Head of caudate nucleus (tissue), 42 donors: ENCODE data around the gene FZR1.
"Not testable (repeated sequence)": the region's sequence is repeated elsewhere in the genome, so short reads cannot be mapped to it uniquely, and the experiment has no call there.

Experiments used
- DNase-seq, 42 donors: peaks; one replicate each; pipeline versions ENCODE4 v3.0.0 to v3.0.0-alpha.2; 2020 to 2021; ENCODE audit warnings: mixed read lengths in 7 of 42
- intact Hi-C: fragments of 100-400 bp; cut with DNase I; formaldehyde crosslinking; loops from one replicate; pipeline ENCODE4 v1.15.0; 2022

FZR1 gene

GRCh38 chr19:3575949-3576673 lies 70.0 kb downstream of the FZR1 start:
- intact Hi-C loops: loop anchor here (5.0 kb wide), 1 partner anchor 46 kb away; no protein-coding TSS in a partner anchor
- no peak for DNase-seq

DNA sequence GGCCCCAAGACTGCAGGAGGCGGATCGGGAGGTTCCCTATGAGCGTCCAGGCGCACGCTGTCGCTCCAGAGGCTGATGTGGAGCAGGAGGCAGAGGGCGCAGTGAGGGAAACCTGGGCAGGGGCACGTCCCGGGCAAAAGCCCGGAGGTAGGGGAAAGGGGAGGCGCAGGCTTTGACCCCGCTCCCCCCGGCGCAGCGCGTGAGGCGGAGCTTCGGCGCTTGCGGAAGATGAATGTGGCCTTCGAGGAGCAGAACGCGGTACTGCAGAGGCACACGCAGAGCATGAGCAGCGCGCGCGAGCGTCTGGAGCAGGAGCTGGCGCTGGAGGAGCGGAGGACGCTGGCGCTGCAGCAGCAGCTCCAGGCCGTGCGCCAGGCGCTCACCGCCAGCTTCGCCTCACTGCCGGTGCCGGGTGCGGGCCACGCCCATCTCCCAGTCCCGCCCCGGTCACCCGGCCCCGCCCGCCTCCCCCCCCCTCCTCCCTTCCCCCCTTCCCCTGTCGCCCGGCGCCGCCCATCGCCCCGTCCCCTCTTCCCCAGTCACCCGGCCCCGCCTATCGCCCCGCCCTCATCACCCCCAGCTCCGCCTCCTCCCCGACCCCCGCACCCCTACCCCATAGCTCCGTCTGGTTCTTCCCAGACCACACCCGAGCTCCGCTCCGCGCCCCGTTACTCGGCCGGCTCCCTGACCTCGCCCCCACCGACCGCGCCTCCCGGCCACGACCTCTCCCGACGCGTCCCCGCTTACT lies 70.8 kb downstream of the FZR1 start:
- DNase-seq: peak in 41 of 42 donors; percentile 28 to 86 (median 74)
- intact Hi-C loops: loop anchor here (5.0 kb wide), 1 partner anchor 45 kb away; no protein-coding TSS in a partner anchor

DNA sequence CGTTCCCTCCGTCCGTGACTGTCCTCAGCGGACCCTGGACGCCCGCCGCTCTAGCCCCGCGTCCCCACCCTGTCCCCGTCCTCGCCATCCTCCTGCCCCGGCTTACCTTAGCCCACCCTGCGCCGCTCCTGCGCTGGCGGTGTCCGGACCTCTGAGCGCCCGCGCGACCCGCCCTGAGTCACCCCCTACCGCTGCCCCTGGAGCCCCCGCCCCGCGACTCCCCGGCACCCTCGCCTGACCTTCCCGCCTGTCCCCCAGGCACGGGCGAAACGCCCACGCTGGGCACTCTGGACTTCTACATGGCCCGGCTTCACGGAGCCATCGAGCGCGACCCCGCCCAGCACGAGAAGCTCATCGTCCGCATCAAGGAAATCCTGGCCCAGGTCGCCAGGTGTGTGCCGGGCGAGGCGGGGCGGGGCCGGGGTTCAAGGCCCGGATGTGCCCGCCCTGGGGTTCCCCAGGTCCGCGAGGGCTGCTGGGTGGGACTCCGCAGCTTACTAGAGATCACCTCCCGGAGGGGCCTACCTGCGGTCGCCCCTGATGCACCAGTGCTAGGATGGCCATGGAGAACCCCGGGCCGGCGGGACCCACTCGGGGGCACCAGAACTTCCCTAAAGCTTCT lies 71.7 kb downstream of the FZR1 start:
- intact Hi-C loops: loop anchor here (5.0 kb wide), 1 partner anchor 44 kb away; no protein-coding TSS in a partner anchor
- no peak for DNase-seq

- intact Hi-C loops: loop anchor here (5.0 kb wide), 1 partner anchor 44 kb away; no protein-coding TSS in a partner anchor
- DNase-seq: no peak
These were observed 72.3 kb downstream of the FZR1 start for GRCh38 chr19:3578390-3578789.

- intact Hi-C loops: no loop called here
These were observed 74.2 kb downstream of the FZR1 start for GRCh38 chr19:3580156-3580934.

GRCh38 chr19:3581792-3582191 lies 75.7 kb downstream of the FZR1 start:
- intact Hi-C loops, DNase-seq: not testable (repeated sequence)

More at GRCh38 chr19:3580156-3580934, 74.2 kb downstream of the FZR1 start:
- peak in 5 of 42 donors; percentile 30 to 60 (median 41) for DNase-seq

GRCh38 chr19:3584036-3584802 lies 78.1 kb downstream of the FZR1 start:
- DNase-seq, intact Hi-C loops: not testable (repeated sequence)

GRCh38 chr19:3585301-3586126 lies 79.4 kb downstream of the FZR1 start, which contains the start of gene GIPC3:
TSS of gene GIPC3 (plus strand) at chr19:3585478. CDS start at chr19:3585598, 120 bp downstream.
- no peak for DNase-seq
- intact Hi-C loops: no loop called here

DNA sequence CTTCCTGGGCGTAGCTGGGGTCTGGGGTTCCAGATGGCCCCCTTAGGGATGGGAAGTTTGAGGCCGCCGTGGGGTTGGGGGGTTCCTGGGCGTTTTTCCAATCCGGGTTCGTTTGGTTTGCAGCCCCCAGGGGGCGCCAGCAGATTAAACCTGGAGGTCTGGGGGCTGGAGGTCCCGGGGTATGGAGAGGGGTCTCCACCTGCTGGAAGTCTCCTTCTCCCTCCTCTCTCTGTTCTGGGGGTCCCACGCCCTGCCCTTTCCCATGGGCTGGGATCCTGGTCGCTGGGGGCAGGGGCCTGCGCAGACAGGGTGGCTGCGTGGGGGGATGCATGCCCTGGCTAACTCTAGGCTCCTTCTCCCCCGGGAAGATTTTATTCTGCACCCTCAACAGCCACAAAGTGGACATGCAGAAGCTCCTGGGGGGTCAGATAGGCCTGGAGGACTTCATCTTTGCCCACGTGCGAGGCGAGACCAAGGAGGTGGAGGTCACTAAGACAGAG lies 80.1 kb downstream of the FZR1 start:
- intact Hi-C loops: no loop called here
- DNase-seq: no peak

GRCh38 chr19:3586707-3587346 lies 80.7 kb downstream of the FZR1 start:
- DNase-seq: no peak

More at GRCh38 chr19:3586707-3587346, 80.7 kb downstream of the FZR1 start:
- intact Hi-C loops: no loop called here
